GM18519 (cell line): ENCODE data around the gene NCF1.
"Not testable (repeated sequence)": the region's sequence is repeated elsewhere in the genome, so short reads cannot be mapped to it uniquely, and the experiment has no call there.

Source experiments
- ATAC-seq: cut with Tn5 transposase; IDR thresholded peaks from one replicate; pipeline ENCODE4 v1.9.1; 2021; ENCODE audit warnings: mild to moderate bottlenecking, moderate library complexity; ENCODE audit not compliant: unreplicated experiment, low FRiP score

The NCF1 gene

GRCh38 chr7:74773760-74774750 is at the start of gene NCF1:
Gene NCF1, plus strand, starts transcription at chr7:74774011. Its CDS starts 21 bp downstream, at chr7:74774032.
- not testable (repeated sequence) for ATAC-seq

GRCh38 chr7:74725840-74726239 is 48.0 kb upstream of the NCF1 start:
- no peak for ATAC-seq

DNA sequence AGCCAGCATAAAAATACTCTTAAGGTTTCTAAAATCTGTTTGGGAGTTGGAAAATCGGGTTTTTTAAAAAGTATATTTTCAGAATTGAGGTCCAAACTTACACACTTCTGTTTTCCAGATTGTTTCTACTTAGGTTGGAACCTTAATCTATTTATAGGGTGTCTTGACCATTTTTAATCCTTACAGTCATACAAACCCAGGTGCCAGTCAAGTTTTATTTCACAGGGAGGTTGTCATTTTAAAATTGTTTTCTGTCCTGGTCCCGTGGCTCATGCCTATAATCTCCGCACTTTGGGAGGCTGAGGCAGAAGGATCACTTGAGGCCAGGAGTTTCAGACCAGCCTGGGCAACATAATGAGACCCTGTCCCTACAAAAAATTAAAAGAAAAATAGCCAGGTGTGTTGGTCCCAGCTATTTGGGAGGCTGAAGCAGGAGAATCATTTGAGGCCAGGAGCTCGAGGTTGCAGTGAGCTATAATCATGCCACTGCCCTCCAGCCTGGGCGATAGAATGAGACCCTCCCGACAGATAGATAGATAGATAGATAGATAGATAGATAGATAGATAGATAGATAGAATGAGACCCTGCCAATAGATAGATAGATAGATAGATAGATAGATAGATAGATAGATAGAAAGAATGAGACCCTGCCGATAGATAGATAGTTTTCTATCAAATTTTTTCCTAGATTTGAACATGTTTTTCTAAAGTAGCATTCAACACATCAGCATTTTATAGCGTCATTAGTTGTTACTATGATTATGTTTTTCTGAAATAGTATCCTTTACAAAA is 47.3 kb upstream of the NCF1 start:
- no peak for ATAC-seq

GRCh38 chr7:74728686-74729085 is 45.1 kb upstream of the NCF1 start:
- not testable (repeated sequence) for ATAC-seq

DNA sequence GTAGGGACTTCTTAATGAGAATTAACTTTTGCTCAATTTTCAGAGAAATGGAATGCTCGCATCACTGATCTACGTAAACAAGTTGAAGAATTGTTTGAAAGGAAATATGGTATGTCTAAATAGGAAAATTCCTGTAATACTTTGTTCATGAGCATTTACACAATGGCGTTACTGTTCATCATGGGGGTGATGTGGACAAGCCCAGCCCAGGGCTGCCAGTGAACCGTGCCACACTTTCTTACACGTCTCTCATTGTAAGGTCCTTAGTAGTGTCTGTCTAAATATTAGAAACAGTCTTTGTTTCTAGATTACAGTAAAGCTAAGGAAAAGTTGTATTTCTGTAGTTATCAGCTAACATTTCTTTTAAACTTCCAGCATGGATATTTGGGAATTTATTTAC is 43.6 kb upstream of the NCF1 start:
- not testable (repeated sequence) for ATAC-seq

- not testable (repeated sequence) for ATAC-seq
Observed at GRCh38 chr7:74739974-74740703, 33.7 kb upstream of the NCF1 start.

- not testable (repeated sequence) for ATAC-seq
Observed at GRCh38 chr7:74743936-74744557, 29.8 kb upstream of the NCF1 start.

DNA sequence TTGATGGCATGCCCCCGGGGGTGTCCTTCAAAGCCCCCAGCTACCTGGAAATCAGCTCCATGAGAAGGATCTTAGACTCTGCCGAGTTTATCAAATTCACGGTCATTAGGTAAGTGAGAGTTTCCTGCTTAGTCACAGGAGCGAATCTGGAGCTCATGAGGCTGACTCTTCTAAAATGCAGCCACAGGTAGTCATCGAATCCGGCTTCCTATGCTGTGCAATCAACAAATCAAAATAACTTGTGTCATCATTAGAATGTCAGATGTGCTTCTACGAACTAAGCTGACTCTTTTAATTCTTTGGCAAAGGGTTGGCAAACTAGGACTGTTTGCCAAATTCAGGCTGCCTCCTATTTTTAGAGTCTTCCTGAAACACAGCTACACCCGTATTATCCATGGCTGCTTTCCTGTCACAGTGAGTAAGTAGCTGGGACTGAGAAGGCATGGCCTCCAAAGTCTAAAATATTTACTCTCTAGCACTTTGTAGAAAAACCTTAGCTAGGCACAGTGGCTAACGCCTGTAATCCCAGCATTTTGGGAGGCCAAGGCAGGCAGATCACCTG is 19.8 kb upstream of the NCF1 start:
- not testable (repeated sequence) for ATAC-seq

DNA sequence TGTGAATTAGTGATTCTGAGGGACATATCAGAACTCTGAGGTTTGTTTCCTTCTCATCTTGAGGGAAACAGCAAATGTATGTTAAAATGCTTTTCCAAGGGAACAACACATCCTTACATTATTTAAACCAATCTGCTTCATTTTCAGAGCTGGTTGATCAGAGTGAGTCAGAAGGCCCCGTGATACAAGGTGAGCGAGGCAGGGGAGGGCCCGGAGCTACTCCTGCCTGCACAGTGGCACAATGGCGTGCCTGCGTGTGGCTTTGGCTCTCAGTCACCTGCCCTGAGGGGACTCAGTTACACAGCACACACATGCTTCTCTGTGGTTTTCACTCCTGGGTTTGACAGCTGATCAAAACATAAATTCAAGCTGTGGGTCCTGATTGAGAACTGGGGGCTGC is 17.1 kb upstream of the NCF1 start:
- not testable (repeated sequence) for ATAC-seq

- ATAC-seq, result not testable (repeated sequence)
Observed at GRCh38 chr7:74758268-74758667, 15.5 kb upstream of the NCF1 start.

DNA sequence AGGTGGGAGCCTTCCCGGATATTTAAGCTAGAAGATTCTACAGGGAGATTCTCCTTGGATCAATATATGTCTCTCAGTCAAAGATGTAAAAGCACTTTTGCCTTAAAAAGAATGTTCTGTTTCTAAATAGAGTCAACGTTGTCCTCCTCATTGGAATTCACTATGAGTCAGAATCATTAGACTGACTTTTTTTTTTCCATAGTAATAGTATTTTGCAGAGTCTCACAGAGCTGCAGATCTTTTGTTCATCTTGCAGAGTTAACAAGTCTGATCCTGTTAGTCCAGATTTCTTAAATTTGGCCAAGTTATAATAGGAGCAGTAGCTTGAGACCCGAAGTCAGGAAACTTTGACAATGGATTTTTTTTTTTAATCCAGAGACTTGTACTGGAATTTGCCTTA is 14.8 kb upstream of the NCF1 start:
- not testable (repeated sequence) for ATAC-seq

DNA sequence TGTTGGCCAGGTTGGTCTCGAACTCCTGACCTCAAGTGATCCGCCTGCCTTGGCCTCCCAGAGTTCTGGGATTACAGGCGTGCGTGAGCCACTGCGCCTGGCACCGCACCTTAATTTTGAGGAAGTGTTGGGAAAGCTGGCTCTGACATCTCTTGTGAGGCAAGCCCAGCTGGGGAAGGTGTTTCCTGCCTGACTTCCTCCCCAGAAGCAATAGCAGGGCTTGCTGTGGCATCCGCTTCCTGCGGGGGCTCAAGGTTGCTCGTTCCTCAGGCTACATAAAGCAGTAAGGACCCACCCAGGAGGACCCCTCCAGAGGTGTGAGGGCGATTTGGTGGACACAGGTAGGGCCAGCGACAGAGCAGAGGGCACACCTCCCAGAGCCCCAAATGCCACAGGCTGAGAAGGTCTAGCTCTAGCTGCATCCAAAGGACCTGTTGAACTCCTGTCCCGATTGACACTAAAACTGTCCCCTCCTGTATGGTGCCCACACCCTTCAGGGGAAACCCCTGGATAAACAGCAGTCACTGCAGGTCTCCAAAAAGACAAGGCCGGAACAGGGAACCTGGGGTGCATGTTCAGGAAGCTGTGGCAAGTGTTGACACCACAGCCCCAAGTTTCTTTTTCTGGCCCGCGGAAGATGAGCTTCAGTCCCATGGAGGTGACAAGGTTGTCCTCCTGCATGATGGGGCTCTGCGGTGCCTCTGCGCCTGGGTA is 8.4 kb upstream of the NCF1 start:
- not testable (repeated sequence) for ATAC-seq

DNA sequence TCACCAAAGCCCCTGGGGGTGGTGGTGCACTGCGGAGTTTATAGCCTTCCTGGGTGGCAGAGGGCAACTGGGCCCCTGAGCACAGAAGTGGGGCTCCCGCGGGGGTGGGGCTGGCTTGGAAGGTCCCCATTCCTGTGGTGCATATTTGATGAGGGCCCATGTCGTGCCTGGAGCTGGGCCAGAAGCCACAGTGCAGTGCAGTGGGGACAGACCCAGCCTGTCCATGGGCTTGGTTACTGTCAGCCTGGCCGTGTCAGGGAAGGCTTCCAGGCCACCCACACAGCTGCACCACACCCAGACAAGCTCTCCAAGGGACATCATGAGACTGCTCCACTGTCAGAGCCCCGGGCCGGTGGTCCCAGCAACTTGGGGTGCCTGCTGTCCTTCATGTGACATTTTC is 7.3 kb upstream of the NCF1 start:
- ATAC-seq, result not testable (repeated sequence)

GRCh38 chr7:74766991-74767390 is 6.8 kb upstream of the NCF1 start:
- not testable (repeated sequence) for ATAC-seq

DNA sequence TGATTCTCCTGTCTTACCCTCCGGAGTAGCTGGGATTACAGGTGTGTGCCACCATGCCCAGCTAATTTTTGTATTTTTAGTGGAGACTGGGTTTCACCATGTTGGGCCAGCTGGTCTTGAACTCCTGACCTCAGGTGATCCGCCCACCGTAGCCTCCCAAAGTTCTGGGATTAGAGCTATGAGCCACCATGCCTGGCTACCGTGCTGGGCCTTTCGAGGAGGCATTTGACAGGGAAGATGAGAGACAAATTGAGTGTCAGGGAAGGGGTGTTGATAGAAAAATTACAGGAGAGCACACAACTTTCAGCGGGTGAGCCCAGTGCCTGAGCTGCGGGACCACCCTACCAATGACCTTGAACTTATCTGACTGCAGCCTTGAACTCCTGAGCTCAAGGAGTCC is 3.7 kb upstream of the NCF1 start:
- not testable (repeated sequence) for ATAC-seq

- not testable (repeated sequence) for ATAC-seq
Observed at GRCh38 chr7:74772093-74772492, 1.7 kb upstream of the NCF1 start.

GRCh38 chr7:74775111-74775510 is 1.3 kb downstream of the NCF1 start:
- not testable (repeated sequence) for ATAC-seq

DNA sequence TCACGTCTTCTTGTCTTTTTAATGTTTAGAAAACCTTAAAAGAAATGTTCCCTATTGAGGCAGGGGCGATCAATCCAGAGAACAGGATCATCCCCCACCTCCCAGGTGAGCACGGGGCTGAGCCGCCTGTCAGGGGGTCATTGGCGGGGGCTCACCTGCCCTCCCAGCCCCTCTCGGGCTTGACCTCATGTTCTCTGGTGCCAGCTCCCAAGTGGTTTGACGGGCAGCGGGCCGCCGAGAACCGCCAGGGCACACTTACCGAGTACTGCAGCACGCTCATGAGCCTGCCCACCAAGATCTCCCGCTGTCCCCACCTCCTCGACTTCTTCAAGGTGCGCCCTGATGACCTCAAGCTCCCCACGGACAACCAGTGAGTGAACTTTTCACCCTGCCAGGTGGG is 5.2 kb downstream of the NCF1 start:
- not testable (repeated sequence) for ATAC-seq

- ATAC-seq, result not testable (repeated sequence)
Observed at GRCh38 chr7:74781746-74782145, 7.9 kb downstream of the NCF1 start.
